ENCODE results near the gene RNFT2.

The RNFT2 gene

DNA sequence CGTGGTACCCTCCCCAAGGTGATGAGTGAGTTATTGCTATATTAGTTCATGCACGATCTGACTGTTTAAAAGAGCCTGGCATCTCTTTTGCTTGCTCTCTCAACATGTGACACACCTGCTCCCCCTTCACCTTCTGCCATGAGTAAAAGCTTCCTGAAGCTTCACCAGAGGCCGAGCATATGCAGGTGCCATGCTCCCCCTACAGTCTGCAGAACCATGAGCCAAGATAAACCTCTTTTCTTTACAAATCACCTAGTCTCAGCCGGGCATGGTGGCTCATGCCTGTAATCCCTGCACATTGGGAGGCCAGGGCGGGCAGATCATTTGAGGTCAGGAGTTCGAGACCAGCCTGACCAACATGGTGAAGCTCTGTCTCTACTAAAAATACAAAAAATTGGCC lies 61.8 kb downstream of the RNFT2 start:
- H3K4me1 ChIP-seq: no peaks in the 10 kb centered on the region
- peaks cover 0 to 11% (median 0%) of the 10 kb centered on the region in 3 donors for H3K9me3 ChIP-seq
- no peak overlapping the region for H3K27ac ChIP-seq
- no peaks in the 10 kb centered on the region for H3K27me3 ChIP-seq
- intact Hi-C loops (cut with DNase I; ENCODE audit: low total_unique reads): no loop called here
- peaks cover 0 to 9% (median 0%) of the 10 kb centered on the region in 3 donors for H3K36me3 ChIP-seq
- DNase-seq: no peak
- no peak overlapping the region for H3K4me3 ChIP-seq
- TF ChIP-seq, protein P1, sequence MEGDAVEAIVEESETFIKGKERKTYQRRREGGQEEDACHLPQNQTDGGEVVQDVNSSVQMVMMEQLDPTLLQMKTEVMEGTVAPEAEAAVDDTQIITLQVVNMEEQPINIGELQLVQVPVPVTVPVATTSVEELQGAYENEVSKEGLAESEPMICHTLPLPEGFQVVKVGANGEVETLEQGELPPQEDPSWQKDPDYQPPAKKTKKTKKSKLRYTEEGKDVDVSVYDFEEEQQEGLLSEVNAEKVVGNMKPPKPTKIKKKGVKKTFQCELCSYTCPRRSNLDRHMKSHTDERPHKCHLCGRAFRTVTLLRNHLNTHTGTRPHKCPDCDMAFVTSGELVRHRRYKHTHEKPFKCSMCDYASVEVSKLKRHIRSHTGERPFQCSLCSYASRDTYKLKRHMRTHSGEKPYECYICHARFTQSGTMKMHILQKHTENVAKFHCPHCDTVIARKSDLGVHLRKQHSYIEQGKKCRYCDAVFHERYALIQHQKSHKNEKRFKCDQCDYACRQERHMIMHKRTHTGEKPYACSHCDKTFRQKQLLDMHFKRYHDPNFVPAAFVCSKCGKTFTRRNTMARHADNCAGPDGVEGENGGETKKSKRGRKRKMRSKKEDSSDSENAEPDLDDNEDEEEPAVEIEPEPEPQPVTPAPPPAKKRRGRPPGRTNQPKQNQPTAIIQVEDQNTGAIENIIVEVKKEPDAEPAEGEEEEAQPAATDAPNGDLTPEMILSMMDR (IDR thresholded peaks at IDR 0.05): no peak

DNA sequence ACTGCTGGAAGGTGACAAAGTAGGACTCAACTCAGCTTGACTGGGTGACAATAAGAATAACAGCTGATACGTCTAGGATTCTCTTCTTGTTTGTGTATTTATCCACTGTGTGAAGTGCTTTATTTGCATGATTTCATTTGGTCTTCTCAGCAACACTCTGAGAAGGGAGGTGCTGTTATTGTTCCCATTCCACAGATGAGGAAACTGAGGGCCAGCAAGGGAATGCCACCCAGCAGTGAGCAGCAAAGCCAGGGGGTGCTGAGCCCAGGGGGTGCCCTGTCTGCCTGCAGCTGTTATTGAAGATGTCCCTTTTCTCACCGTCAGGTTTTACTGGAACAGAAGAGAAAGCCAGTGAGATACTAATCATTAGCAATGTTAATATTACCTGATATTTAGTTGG lies 62.8 kb downstream of the RNFT2 start:
- no peak overlapping the region for H3K4me3 ChIP-seq
- DNase-seq: no peak
- intact Hi-C loops (cut with DNase I; ENCODE audit: low total_unique reads): no loop called here
- H3K9me3 ChIP-seq: peaks cover 0 to 11% (median 0%) of the 10 kb centered on the region in 3 donors
- TF ChIP-seq, protein P1 (IDR thresholded peaks at IDR 0.05): no peak
- no peak overlapping the region for H3K27ac ChIP-seq
- no peaks in the 10 kb centered on the region for H3K27me3 ChIP-seq
- H3K4me1 ChIP-seq: no peaks in the 10 kb centered on the region
- peaks cover 0 to 9% (median 0%) of the 10 kb centered on the region in 3 donors for H3K36me3 ChIP-seq

DNA sequence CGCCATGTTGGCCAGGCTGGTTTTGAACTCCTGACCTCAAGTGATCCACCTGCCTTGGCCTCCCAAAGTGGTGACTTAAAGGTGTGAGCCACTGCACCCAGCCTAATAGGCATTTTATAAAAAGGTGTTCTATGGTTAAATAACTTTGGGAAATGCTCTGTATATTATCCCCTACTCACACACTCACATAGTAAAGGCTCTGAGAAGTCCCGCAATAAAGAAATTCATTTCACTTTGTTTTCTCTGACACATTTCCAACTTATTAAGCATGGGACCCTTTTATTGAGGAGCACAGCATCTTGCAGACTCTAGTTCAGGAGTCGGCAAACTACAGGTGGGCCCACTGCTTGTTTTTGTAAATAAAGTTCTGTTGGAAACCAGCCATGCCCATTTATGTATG lies 63.9 kb downstream of the RNFT2 start:
- intact Hi-C loops (cut with DNase I; ENCODE audit: low total_unique reads): no loop called here
- H3K4me3 ChIP-seq: no peak overlapping the region
- no peak for DNase-seq
- no peak overlapping the region for H3K27ac ChIP-seq
- no peaks in the 10 kb centered on the region for H3K27me3 ChIP-seq
- H3K36me3 ChIP-seq: peaks cover 0 to 9% (median 0%) of the 10 kb centered on the region in 3 donors
- TF ChIP-seq, protein P1 (IDR thresholded peaks at IDR 0.05): no peak
- peaks cover 0 to 11% (median 0%) of the 10 kb centered on the region in 3 donors for H3K9me3 ChIP-seq
- no peaks in the 10 kb centered on the region for H3K4me1 ChIP-seq

DNA sequence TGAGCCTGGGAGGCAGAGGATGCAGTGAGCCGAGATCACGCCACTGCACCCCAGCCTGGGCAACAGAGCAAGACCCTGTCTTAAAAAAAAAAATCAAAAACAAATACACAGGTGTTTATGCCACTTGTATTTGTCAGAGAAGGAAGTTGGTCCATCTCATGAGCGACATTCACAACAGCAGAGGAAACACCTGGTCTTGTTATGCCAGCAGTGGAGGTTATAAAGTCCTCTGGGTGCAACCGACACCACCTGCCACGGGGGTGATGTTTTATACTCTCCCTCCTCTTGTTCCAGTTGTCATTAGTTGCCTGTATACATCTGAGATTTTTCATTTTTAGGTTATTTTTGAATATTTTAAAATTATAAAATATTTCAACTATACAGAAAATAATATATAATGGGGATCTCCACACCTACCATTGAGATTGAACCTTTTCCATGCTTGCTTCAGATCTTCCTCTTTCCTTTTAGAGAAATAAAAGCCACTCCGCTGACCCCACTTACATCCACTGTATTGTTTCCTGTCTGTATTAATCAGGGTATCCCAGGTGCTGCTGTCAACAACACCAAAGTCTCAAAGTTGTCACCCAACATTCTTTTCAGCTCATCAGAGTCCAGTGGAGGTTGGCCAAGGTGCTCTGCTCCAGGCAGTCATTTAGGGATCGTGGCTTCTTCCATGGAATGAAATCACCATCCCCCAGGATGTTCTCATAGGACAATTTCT lies 65.1 kb downstream of the RNFT2 start:
- intact Hi-C loops (cut with DNase I; ENCODE audit: low total_unique reads): no loop called here
- Histone ChIP-seq H3K4me3 (no peak overlapping the region), H3K36me3 (peaks cover 0 to 9% (median 0%) of the 10 kb centered on the region in 3 donors), H3K4me1 (no peaks in the 10 kb centered on the region), H3K9me3 (peaks cover 0 to 11% (median 0%) of the 10 kb centered on the region in 3 donors), H3K27me3 (no peaks in the 10 kb centered on the region), H3K27ac (no peak overlapping the region)
- TF ChIP-seq, protein P1 (IDR thresholded peaks at IDR 0.05): no peak
- no peak for DNase-seq

DNA sequence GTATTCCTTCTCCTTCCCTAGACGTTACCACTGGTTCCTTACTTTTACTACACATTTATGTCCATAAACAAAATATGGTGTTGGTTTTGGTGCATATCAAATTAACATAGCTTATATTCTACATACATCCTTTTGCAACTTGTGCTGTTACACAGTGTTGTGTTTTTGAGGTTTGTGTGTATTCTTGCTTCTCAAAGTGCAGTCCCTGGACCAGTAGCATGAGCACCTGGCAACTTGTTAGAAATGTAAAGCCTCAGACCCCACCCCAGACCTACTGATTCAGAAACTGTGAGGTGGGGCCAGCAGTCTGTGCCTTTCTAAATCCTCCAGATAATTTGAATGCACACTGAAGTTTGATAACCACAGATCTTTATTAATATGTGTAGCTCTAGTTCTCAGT lies 65.9 kb downstream of the RNFT2 start:
- Histone ChIP-seq H3K27me3 (no peaks in the 10 kb centered on the region), H3K27ac (no peak overlapping the region), H3K36me3 (peaks cover 0 to 3% (median 0%) of the 10 kb centered on the region in 3 donors), H3K9me3 (peaks cover 0 to 5% (median 0%) of the 10 kb centered on the region in 3 donors), H3K4me1 (no peaks in the 10 kb centered on the region), H3K4me3 (no peak overlapping the region)
- TF ChIP-seq, protein P1 (IDR thresholded peaks at IDR 0.05): no peak
- intact Hi-C loops (cut with DNase I; ENCODE audit: low total_unique reads): no loop called here
- DNase-seq: no peak
